ENCODE data around the gene ANKMY1. TPM values are rescaled to one million over a fixed set of nuclear protein-coding genes. Genes with fewer than 3 reads are reported as not detected.

ANKMY1 gene
- total and polyA plus RNA-seq, 2 of the 13 experiments (the other 11 are each of a cell fraction or from before 2014, with no cell fraction given), result 11.7 to 18.8 TPM

- FAIRE-seq (peak; percentile 55), DNase-seq (ENCODE audit: low spot score) (peak; percentile 92), ATAC-seq (peak; percentile 56)
- Histone ChIP-seq H3K4me1 (ENCODE audit: insufficient read depth, low read length) (peaks cover 52% of the 10 kb centered on the region), H3K4me3 (replicated peaks in 1 of 3; ENCODE audit: insufficient read depth in 1 of 3, low read depth in 2 of 3, low read length in 3 of 3) (peak overlapping the region; percentile 64 to 89 (median 71)), H3K79me2 (ENCODE audit: insufficient read depth, low read length) (peaks cover 24% of the 10 kb centered on the region), H2AFZ (ENCODE audit: low read length) (no peak overlapping the region), H3K9me3 (ENCODE audit: low read length) (no peaks in the 10 kb centered on the region), H3K4me2 (ENCODE audit: low read depth, low read length) (peak overlapping the region; percentile 100), H3K27ac (ENCODE audit: extremely low read length, insufficient read depth, low read length) (peak overlapping the region; percentile 71), H3K27me3 (ENCODE audit: control insufficient read depth in 1 of 2, insufficient read depth in 2 of 2, low read length in 2 of 2) (no peaks in the 10 kb centered on the region; a peak in 1 of 5 replicates), H3K9ac (ENCODE audit: insufficient read depth, low read depth, low read length) (peak overlapping the region; percentile 83), H4K20me1 (ENCODE audit: insufficient read depth, low read length) (no peaks in the 10 kb centered on the region; the same call in 1 of the 2 replicates), H3K36me3 (replicated peaks in 1 of 2; ENCODE audit: control insufficient read depth in 1 of 2, insufficient read depth in 2 of 2, low read length in 2 of 2) (peaks cover 0 to 7% of the 10 kb centered on the region in 2 experiments; a peak in 2 of 5 replicates)
- intact Hi-C loops (cut with micrococcal nuclease; ENCODE audit: unreplicated experiment) (loop anchor here (2.0 kb wide), 1 partner anchor 15 kb away; no protein-coding TSS in a partner anchor), in situ Hi-C loops (cut with HindIII; ENCODE audit: extremely low pct_ligation_motif_present, low pct_unique_long_range_greater_than_20kb) (loop anchor here (25.0 kb wide), 1 partner anchor 647 kb away; no protein-coding TSS in a partner anchor)
- WGBS (ENCODE audit: low lambda C conversion rate), result 16% methylated on average over 21 of the region's 26 CpGs
- ChIA-PET CTCF (ENCODE audit: low intra/inter-chr PET ratio, low total read pairs) (interaction anchor here (0.5 to 1.2 kb wide), 3 partner anchors 14 to 39 kb away, joined by 3 to 4 read pairs (median 4); no protein-coding TSS in a partner anchor), POLR2A (interaction anchor here (0.8 to 7.2 kb wide), 14 partner anchors 9 to 314 kb away, joined by 3 to 149 read pairs (median 6); partner anchors contain the start of genes ANKMY1 and CAPN10)
- BruUV-seq (replicated peaks), result no TSS peak
- TF ChIP-seq HNRNPL (IDR thresholded peaks at IDR 0.05; ENCODE audit: low read depth, low read length), result peak; percentile 62; the same call in 1 of the 2 replicates
- TF ChIP-seq SRSF9 (IDR thresholded peaks at IDR 0.05; ENCODE audit: borderline replicate concordance, insufficient read depth, low read depth, low read length, poor library complexity, severe bottlenecking), result no peak
- no peak for TF ChIP-seq ZBTB42 (CRISPR knock-in tag; IDR thresholded peaks at IDR 0.05)
- TF ChIP-seq EEA1 (CRISPR knock-in tag; IDR thresholded peaks at IDR 0.05; ENCODE audit: borderline replicate concordance), result no peak
- 0 out of 2 replicates have a peak, but pooled peaks have one; percentile 55 for TF ChIP-seq ZBTB44 (CRISPR knock-in tag; IDR thresholded peaks at IDR 0.05)
- peak; percentile 75; the same call in 1 of the 2 replicates for TF ChIP-seq THAP11 (CRISPR knock-in tag; IDR thresholded peaks at IDR 0.05)
- no peak for TF ChIP-seq ZSCAN12 (CRISPR knock-in tag; IDR thresholded peaks at IDR 0.05)
- TF ChIP-seq ZNF567 (CRISPR knock-in tag; IDR thresholded peaks at IDR 0.05; ENCODE audit: borderline replicate concordance), result no peak
- TF ChIP-seq AHR (CRISPR knock-in tag; IDR thresholded peaks at IDR 0.05), result 0 out of 2 replicates have a peak, but pooled peaks have one; percentile 41
- TF ChIP-seq SNAPC5 (CRISPR knock-in tag; IDR thresholded peaks at IDR 0.05; ENCODE audit: borderline replicate concordance), result no peak
- 0 out of 2 replicates have a peak, but pooled peaks have one; percentile 18 for TF ChIP-seq POGZ (CRISPR knock-in tag; IDR thresholded peaks at IDR 0.05)
- TF ChIP-seq ZNF792 (CRISPR knock-in tag; IDR thresholded peaks at IDR 0.05), result no peak; the same call in 1 of the 2 replicates
- no peak; the same call in none of the 2 replicates for TF ChIP-seq FOXC1 (CRISPR knock-in tag; IDR thresholded peaks at IDR 0.05; ENCODE audit: borderline replicate concordance)
- TF ChIP-seq BCL3 (CRISPR knock-in tag; IDR thresholded peaks at IDR 0.05), result no peak
- peak; percentile 19; the same call in 1 of the 2 replicates for TF ChIP-seq FOXK1 (CRISPR knock-in tag; IDR thresholded peaks at IDR 0.05; ENCODE audit: borderline replicate concordance, low read depth)
- peak; percentile 74 for TF ChIP-seq RBFOX2 (IDR thresholded peaks at IDR 0.05; ENCODE audit: low read depth, low read length)
- peak; percentile 41; the same call in 1 of the 2 replicates for TF ChIP-seq ZNF44 (CRISPR knock-in tag; IDR thresholded peaks at IDR 0.05)
- no peak for TF ChIP-seq PREB (CRISPR knock-in tag; IDR thresholded peaks at IDR 0.05)
These were observed 7.8 kb upstream of the ANKMY1 start for GRCh38 chr2:240565333-240566202.

Data from HepG2 (cell line).